ENCODE data around the gene PM20D2. TPM values are rescaled to one million over a fixed set of nuclear protein-coding genes. Genes with fewer than 3 reads are reported as not detected.

The PM20D2 gene
- polyA plus RNA-seq, 1 experiment: 2.4 TPM

DNA sequence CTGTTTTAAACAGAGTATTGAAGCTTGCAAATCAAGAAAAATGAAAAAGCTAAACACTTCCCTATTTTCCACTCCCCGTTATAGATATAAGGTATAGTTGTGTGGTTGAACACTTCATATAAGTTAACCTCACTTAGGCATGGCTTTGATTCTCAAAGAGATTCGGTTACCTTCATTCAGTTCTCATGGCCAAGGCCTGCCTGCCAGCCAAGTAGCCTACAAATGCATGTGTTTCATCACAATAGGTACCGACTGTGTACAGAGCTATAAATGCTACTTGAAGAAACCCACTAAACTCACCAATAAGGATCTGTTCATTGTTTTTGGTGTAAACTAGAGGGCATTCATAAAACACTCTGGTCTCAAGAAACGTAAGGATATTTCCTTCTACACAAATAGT is 27.8 kb downstream of the PM20D2 start:
- TF ChIP-seq, protein P1, sequence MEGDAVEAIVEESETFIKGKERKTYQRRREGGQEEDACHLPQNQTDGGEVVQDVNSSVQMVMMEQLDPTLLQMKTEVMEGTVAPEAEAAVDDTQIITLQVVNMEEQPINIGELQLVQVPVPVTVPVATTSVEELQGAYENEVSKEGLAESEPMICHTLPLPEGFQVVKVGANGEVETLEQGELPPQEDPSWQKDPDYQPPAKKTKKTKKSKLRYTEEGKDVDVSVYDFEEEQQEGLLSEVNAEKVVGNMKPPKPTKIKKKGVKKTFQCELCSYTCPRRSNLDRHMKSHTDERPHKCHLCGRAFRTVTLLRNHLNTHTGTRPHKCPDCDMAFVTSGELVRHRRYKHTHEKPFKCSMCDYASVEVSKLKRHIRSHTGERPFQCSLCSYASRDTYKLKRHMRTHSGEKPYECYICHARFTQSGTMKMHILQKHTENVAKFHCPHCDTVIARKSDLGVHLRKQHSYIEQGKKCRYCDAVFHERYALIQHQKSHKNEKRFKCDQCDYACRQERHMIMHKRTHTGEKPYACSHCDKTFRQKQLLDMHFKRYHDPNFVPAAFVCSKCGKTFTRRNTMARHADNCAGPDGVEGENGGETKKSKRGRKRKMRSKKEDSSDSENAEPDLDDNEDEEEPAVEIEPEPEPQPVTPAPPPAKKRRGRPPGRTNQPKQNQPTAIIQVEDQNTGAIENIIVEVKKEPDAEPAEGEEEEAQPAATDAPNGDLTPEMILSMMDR (IDR thresholded peaks at IDR 0.05; ENCODE audit: insufficient read depth, low read depth, low read length): no peak
- DNase-seq (ENCODE audit: low read depth): no peak
- ChIA-PET POLR2A (no interaction called here), CTCF (interaction anchor here (0.8 kb wide), 1 partner anchor 11 kb away, joined by 3 read pairs; no protein-coding TSS in a partner anchor)
- Histone ChIP-seq H3K4me3 (ENCODE audit: low read depth, low read length) (no peak overlapping the region), H3K36me3 (ENCODE audit: control insufficient read depth, insufficient read depth, low read length) (no peaks in the 10 kb centered on the region), H3K27me3 (ENCODE audit: control insufficient read depth, insufficient read depth, low read length) (no peaks in the 10 kb centered on the region)

DNA sequence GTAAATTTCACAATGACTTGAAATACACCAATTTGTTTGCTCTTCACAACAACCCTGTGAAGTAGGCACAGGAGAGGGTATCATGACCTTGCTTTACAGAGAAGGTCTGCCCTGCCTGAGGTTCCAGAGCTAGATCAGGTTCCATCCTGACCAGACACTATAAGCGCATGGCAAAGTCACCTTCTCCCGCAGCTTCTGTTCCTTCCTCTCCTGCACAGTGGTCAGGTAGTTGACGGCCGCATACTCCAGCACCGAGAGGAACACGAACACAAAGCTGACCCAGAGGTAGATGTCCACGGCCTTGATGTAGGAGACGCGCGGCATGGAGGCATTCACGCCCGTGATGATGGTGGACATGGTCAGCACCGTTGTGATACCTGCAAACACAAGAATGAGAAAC is 34.3 kb downstream of the PM20D2 start:
- TF ChIP-seq, protein P1 (IDR thresholded peaks at IDR 0.05; ENCODE audit: insufficient read depth, low read depth, low read length): no peak
- DNase-seq (ENCODE audit: low read depth): no peak
- CTCF ChIA-PET: no interaction called here
- H3K4me3 ChIP-seq (ENCODE audit: low read depth, low read length): no peak overlapping the region
- no peaks in the 10 kb centered on the region for H3K36me3 ChIP-seq (ENCODE audit: control insufficient read depth, insufficient read depth, low read length)
- POLR2A ChIA-PET: no interaction called here
- H3K27me3 ChIP-seq (ENCODE audit: control insufficient read depth, insufficient read depth, low read length): no peaks in the 10 kb centered on the region; the same call in 1 of the 2 replicates

DNA sequence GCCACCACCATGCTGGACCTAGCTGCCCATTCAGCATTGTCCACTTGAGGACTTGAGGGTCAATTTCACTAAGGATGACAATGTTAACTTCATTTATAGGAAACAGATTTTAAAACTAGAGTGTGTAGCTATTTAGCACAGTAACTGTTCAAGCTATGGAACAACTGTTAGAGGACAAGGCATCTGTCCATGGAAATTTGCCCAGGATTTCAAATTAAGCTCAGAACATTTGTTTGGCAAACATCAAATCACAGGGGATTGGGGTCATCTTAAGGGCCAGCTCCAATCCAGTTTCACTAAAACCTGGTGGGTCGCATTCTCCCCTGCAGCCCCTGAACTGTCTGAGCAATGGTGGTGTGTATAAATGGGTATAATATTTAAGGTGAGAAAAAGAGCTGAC is 35.1 kb downstream of the PM20D2 start:
- no peaks in the 10 kb centered on the region for H3K36me3 ChIP-seq (ENCODE audit: control insufficient read depth, insufficient read depth, low read length)
- TF ChIP-seq, protein P1 (IDR thresholded peaks at IDR 0.05; ENCODE audit: insufficient read depth, low read depth, low read length): no peak
- ChIA-PET POLR2A (interaction anchor here (0.6 kb wide), 1 partner anchor 324 kb away, joined by 6 read pairs; no protein-coding TSS in a partner anchor), CTCF (interaction anchor here (0.6 to 1.2 kb wide), 2 partner anchors 11 to 428 kb away, joined by 4 to 5 read pairs; no protein-coding TSS in a partner anchor)
- H3K27me3 ChIP-seq (ENCODE audit: control insufficient read depth, insufficient read depth, low read length): no peaks in the 10 kb centered on the region; the same call in 1 of the 2 replicates
- DNase-seq (ENCODE audit: low read depth): no peak
- H3K4me3 ChIP-seq (ENCODE audit: low read depth, low read length): no peak overlapping the region

GRCh38 chr6:89183294-89183693 is 37.4 kb downstream of the PM20D2 start:
- TF ChIP-seq, protein P1 (IDR thresholded peaks at IDR 0.05; ENCODE audit: insufficient read depth, low read depth, low read length): no peak
- H3K4me3 ChIP-seq (ENCODE audit: low read depth, low read length): no peak overlapping the region
- DNase-seq (ENCODE audit: low read depth): no peak
- POLR2A ChIA-PET: no interaction called here
- CTCF ChIA-PET: interaction anchor here (0.6 to 0.7 kb wide), 2 partner anchors 24 to 43 kb away, joined by 3 to 4 read pairs; no protein-coding TSS in a partner anchor
- H3K36me3 ChIP-seq (ENCODE audit: control insufficient read depth, insufficient read depth, low read length): no peaks in the 10 kb centered on the region
- no peaks in the 10 kb centered on the region; the same call in 1 of the 2 replicates for H3K27me3 ChIP-seq (ENCODE audit: control insufficient read depth, insufficient read depth, low read length)

- no peak overlapping the region for H3K4me3 ChIP-seq (ENCODE audit: low read depth, low read length)
- TF ChIP-seq, protein P1 (IDR thresholded peaks at IDR 0.05; ENCODE audit: insufficient read depth, low read depth, low read length): no peak
- no peaks in the 10 kb centered on the region for H3K36me3 ChIP-seq (ENCODE audit: control insufficient read depth, insufficient read depth, low read length)
- ChIA-PET CTCF (no interaction called here), POLR2A (no interaction called here)
- H3K27me3 ChIP-seq (ENCODE audit: control insufficient read depth, insufficient read depth, low read length): no peaks in the 10 kb centered on the region; the same call in 1 of the 2 replicates
- no peak for DNase-seq (ENCODE audit: low read depth)
Measured at GRCh38 chr6:89184344-89184743, 38.5 kb downstream of the PM20D2 start.

Measured in BJ (cell line).